GM12872 (cell line): ENCODE data around the gene FZD8.

Experiments
- CTCF ChIP-seq: IDR thresholded peaks from 3 replicates; pipeline ENCODE4 v1.5.1; 2011; ENCODE audit warnings: low read depth, mild to moderate bottlenecking, low read length, moderate library complexity; ENCODE audit not compliant: insufficient read depth

The FZD8 gene

GRCh38 chr10:35639728-35640401, 2.2 kb downstream of the FZD8 start:
- TF ChIP-seq CTCF, result 0 out of 3 replicates have a peak, but pooled peaks have one; percentile 4

GRCh38 chr10:35639021-35639727, 2.9 kb downstream of the FZD8 start:
- no peak for TF ChIP-seq CTCF

GRCh38 chr10:35638101-35638500, 4.0 kb downstream of the FZD8 start:
- no peak for TF ChIP-seq CTCF

GRCh38 chr10:35637462-35637861, 4.6 kb downstream of the FZD8 start:
- TF ChIP-seq CTCF, result no peak

GRCh38 chr10:35636956-35637355, 5.1 kb downstream of the FZD8 start:
- no peak for TF ChIP-seq CTCF

- TF ChIP-seq CTCF, result peak; percentile 86
These were observed 6.5 kb downstream of the FZD8 start for GRCh38 chr10:35635576-35635975.

- TF ChIP-seq CTCF, result no peak
These were observed 8.8 kb downstream of the FZD8 start for GRCh38 chr10:35633006-35633980.
